GM12801 (cell line): Measurements from ENCODE around the gene JARID2.

Source experiments
- CTCF ChIP-seq: IDR thresholded peaks from one replicate; pipeline ENCODE4 v1.5.1; 2011; ENCODE audit warnings: control low read depth; ENCODE audit not compliant: insufficient read length; ENCODE audit errors: extremely low read depth

Gene JARID2

GRCh38 chr6:15526212-15526701 lies 280.4 kb downstream of the JARID2 start:
- TF ChIP-seq CTCF: no peak

GRCh38 chr6:15527838-15528617 lies 282.2 kb downstream of the JARID2 start:
- TF ChIP-seq CTCF: no peak

- TF ChIP-seq CTCF: no peak
Measured at GRCh38 chr6:15528870-15529269, 283.0 kb downstream of the JARID2 start.

GRCh38 chr6:15530411-15530810 lies 284.5 kb downstream of the JARID2 start:
- no peak for TF ChIP-seq CTCF

- TF ChIP-seq CTCF: no peak
Measured at GRCh38 chr6:15531973-15532372, 286.1 kb downstream of the JARID2 start.

GRCh38 chr6:15533379-15534026 lies 287.6 kb downstream of the JARID2 start:
- no peak for TF ChIP-seq CTCF

GRCh38 chr6:15534974-15535373 lies 289.1 kb downstream of the JARID2 start:
- TF ChIP-seq CTCF: no peak
